ENCODE results near the gene PCYT2. TPM values are rescaled to one million over a fixed set of nuclear protein-coding genes. Genes with fewer than 3 reads are reported as not detected.

The PCYT2 gene
- total RNA-seq, 1 donor from 2014 or later, result 39.7 TPM

DNA sequence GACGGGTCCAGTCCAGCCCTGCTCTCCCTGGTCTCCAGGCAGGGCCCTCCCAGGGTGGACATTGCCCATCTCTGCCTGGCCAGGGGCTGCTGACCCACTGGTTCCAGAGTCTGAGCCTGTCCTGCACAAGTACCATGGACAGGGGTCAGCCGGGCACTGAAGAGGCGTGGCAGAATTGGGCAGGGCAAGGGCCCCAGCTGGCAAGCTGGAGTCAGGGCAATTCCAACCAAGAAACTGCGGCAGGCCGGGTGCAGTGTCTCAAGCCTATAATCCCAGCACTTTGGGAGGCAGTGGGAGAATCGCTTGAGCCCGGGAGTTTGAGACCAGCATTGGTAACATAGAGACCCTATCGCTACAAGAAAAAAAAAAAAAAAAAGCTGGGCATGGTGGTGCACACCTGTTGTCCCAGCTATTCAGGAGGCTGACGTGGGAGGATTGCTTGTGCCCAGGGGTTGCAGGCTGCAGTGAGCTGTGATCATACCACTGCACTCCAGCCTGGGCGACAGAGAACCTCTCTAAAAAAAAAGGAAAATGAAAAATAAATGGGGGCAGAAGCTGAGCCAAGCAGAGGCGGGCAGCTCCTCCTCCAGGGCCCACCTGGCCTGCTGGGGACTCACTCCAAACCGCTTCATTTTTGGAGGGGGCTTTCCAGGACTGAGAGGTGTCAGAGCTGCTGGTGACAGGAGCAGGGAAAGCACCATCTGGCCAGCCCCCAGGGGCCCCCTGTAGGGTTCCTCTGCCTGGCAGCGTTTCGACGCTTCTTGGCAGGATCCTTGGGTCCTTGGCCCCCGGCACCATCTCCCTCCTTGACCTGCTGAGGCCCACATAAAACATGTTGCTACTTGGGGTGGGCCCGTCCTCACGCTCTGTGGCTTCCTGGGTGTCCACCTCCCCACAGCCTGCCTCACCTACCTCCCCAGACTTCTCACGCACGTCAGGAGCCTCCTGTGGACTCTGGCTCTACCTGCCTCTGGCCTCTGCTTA is 19.2 kb upstream of the PCYT2 start:
- H3K9me3 ChIP-seq, result no peaks in the 10 kb centered on the region
- DNase-seq, result no peak
- peaks cover 13% of the 10 kb centered on the region for H3K27me3 ChIP-seq (ENCODE audit: low read depth)
- no peak for ATAC-seq
- H3K4me3 ChIP-seq, result no peak overlapping the region
- no peak overlapping the region for H3K27ac ChIP-seq
- no peaks in the 10 kb centered on the region for H3K36me3 ChIP-seq
- TF ChIP-seq, protein P1, sequence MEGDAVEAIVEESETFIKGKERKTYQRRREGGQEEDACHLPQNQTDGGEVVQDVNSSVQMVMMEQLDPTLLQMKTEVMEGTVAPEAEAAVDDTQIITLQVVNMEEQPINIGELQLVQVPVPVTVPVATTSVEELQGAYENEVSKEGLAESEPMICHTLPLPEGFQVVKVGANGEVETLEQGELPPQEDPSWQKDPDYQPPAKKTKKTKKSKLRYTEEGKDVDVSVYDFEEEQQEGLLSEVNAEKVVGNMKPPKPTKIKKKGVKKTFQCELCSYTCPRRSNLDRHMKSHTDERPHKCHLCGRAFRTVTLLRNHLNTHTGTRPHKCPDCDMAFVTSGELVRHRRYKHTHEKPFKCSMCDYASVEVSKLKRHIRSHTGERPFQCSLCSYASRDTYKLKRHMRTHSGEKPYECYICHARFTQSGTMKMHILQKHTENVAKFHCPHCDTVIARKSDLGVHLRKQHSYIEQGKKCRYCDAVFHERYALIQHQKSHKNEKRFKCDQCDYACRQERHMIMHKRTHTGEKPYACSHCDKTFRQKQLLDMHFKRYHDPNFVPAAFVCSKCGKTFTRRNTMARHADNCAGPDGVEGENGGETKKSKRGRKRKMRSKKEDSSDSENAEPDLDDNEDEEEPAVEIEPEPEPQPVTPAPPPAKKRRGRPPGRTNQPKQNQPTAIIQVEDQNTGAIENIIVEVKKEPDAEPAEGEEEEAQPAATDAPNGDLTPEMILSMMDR (IDR thresholded peaks at IDR 0.05), result no peak
- intact Hi-C loops (cut with DNase I), result no loop called here
- H3K4me1 ChIP-seq, result peaks cover 20% of the 10 kb centered on the region

DNA sequence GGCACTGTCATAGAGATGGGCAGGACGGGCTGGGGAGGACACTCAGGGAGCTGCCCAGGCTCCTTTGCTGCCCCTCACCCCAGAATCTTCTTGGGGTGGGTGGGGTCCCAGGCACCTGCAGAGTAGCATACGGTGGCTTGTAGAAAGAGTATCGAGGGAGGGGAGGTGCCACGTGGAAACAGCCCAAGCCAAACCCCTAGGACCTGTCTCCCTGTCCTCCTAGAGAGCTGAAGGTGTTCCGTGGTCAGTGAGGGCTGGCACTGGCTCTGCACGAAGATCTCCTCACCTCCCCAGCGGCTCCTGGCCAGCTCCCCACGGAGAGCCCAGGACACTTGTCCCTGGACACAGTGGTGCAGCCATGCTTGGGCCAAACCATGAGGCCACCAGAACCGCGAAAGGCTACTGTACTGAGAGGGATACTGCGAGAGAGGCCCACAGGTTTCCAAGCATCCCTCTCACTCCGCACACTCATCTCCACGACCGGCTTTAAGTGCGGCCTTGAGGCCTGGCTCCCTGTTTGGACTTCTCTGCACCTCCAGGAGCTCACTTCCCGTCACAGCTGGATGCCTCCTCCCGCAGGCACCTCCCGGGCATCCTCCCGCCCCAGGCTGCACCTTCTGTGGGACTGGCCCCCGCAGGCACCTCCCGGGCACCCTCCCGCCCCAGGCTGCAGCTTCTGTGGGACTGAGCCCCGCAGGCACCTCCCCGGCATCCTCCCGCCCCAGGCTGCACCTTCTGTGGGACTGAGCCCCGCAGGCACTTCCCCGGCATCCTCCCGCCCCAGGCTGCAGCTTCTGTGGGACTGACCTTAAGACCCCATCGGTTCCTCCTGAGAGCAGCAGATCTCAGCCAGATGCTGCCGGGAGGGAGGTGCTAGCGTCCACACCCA is 18.3 kb upstream of the PCYT2 start:
- intact Hi-C loops (cut with DNase I), result no loop called here
- Histone ChIP-seq H3K9me3 (no peaks in the 10 kb centered on the region), H3K4me3 (no peak overlapping the region), H3K4me1 (peaks cover 29% of the 10 kb centered on the region), H3K27me3 (ENCODE audit: low read depth) (peaks cover 13% of the 10 kb centered on the region), H3K36me3 (no peaks in the 10 kb centered on the region), H3K27ac (no peak overlapping the region)
- DNase-seq (no peak), ATAC-seq (no peak)
- TF ChIP-seq, protein P1 (IDR thresholded peaks at IDR 0.05), result no peak

DNA sequence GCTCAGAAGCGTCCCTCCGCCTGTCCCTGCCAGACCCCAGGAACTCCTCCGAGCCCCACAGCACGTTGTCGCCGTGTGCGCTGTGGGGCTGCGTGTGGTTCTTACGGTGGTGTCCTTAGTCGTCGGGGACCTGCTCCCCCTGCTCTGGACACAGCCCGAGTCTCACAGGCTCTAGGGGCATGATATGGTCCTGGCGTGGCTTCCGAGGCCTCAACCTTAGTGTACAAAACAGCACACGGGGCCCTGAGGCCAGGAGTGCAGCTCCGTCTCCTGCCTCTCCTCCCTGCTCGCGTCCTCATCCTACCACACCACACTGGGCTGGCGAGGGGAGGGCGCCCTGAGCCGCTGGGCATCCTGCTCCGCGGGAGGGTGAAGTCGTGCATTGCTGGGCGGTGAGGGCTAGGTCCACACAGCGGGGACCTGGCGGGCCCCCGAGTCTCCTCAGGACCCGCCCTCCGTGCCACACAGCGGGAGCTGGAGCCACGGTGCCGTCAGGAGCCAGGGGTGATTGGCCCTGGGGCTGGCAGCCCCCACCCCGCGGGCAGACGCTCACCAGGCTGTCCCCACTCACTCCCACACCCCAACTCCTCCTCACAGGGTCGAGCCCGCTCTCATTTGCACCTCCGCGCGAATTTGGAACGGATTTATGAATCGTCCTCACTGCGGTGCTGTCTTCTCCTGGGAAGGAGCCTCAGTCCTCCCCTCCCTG is 17.5 kb upstream of the PCYT2 start:
- H3K4me1 ChIP-seq, result peaks cover 37% of the 10 kb centered on the region
- intact Hi-C loops (cut with DNase I), result no loop called here

DNA sequence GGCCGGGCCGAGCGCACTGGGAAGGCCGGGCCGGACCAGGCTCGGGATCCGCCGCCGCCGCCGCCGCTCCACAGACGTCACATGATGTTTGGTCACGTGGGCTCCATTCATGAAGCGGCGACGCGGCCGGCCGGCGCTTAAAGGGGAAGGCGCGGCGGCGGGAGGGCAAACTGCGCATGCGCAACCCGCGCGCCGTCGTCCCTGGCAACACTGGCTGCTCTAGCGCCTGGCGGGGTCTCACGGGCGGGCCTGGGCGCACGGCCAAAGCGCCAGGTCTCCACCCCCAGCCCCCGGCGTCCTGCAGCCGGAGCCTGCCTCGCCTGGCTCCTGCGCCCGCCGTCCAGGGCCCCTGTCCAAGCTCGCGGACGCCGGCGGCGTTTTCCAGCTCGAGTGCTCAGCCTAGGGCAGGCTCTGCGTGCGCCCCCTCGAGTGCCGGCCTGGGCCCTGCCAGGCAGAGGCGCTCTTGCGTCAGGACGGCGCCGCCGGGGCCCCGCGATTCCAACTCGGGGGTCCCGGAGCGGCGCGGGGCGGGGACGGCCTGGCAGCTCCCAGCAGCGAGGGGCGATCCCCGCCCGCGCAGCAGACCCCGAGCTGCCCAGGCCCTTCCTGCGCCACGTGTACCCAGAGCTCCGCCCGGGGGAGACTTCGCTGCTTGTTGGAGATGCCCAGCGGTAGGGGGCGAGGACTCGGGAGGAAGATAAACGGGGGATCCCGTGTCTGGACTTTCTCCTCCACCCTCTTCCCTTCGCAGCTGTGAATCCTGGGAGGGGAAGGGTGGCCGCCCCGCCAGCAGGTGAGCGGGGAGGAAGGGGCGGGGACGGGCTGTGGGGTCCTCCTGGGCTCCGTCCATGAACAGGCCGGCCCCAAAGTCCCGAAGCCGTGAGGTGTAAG is 16.7 kb upstream of the PCYT2 start, which contains the start of gene MAFG:
Gene MAFG, minus strand, starts transcription at position 83 of the 891 bp plus-strand sequence. CDS start 4,550 bp downstream, outside the sequence.
- peak; percentile 94 for DNase-seq
- peak within 1 kb of the TSS; percentile 94 for H3K4me3 ChIP-seq
- H3K9me3 ChIP-seq, result no peaks in the 10 kb centered on the region
- peaks cover under 1% of the 10 kb centered on the region for H3K36me3 ChIP-seq
- intact Hi-C loops (cut with DNase I), result no loop called here
- TF ChIP-seq, protein P1 (IDR thresholded peaks at IDR 0.05), result peak; percentile 43
- peak; percentile 70 to 71 for ATAC-seq
- H3K27me3 ChIP-seq (ENCODE audit: low read depth), result peaks cover 13% of the 10 kb centered on the region
- peak within 1 kb of the TSS; percentile 93 for H3K27ac ChIP-seq
- peaks cover 44% of the 10 kb centered on the region for H3K4me1 ChIP-seq

More for the DNA sequence above, 17.5 kb upstream of the PCYT2 start:
- TF ChIP-seq, protein P1 (IDR thresholded peaks at IDR 0.05), result no peak
- no peaks in the 10 kb centered on the region for H3K9me3 ChIP-seq
- H3K36me3 ChIP-seq, result no peaks in the 10 kb centered on the region
- H3K4me3 ChIP-seq, result peak overlapping the region; percentile 94
- peaks cover 13% of the 10 kb centered on the region for H3K27me3 ChIP-seq (ENCODE audit: low read depth)
- DNase-seq (no peak), ATAC-seq (peak in 1 of 2 donors; percentile 0)
- peak overlapping the region; percentile 56 for H3K27ac ChIP-seq

All from lower lobe of right lung (tissue), 2 donors.